BJ (cell line): Measurements from ENCODE around the gene EGLN2. TPM values are rescaled to one million over a fixed set of nuclear protein-coding genes. Genes with fewer than 3 reads are reported as not detected.
"Not testable (repeated sequence)": the region's sequence is repeated elsewhere in the genome, so short reads cannot be mapped to it uniquely, and the experiment has no call there.

Experiments
- CTCF ChIA-PET: fragments of 350-600 bp; formaldehyde crosslinking; extraction: SDS; loops from one replicate; lab custom pipeline; 2021; ENCODE audit warnings: antibody characterized with exemption, inconsistent platforms; lab: Yijun Ruan, JAX
- POLR2A ChIA-PET: fragments of 300-600 bp; sonication (Branson Sonifier 250); formaldehyde crosslinking; extraction: SDS; loops from one replicate; lab custom pipeline; 2021; ENCODE audit warnings: antibody characterized with exemption; lab: Charles Lee
- DNase-seq: peaks from one replicate; pipeline ENCODE4 v3.0.0-alpha.2; 2011; ENCODE audit warnings: low read depth
- H3K27me3 ChIP-seq: 2 replicates; pipeline ENCODE4 v1.6.0; 2011; ENCODE audit warnings: low read length; ENCODE audit not compliant: control insufficient read depth, insufficient read depth
- H3K36me3 ChIP-seq: 2 replicates; pipeline ENCODE4 v1.5.1; 2011; ENCODE audit warnings: low read length; ENCODE audit not compliant: control insufficient read depth, insufficient read depth
- H3K4me3 ChIP-seq: 2 replicates; pipeline ENCODE4 v1.5.1; 2011; ENCODE audit warnings: low read depth, mild to moderate bottlenecking, control low read depth, low read length
- CTCF ChIP-seq: IDR thresholded peaks from 2 replicates; pipeline ENCODE4 v1.5.1; 2011; ENCODE audit warnings: low read depth, mild to moderate bottlenecking, control low read depth, inconsistent platforms, low read length, moderate library complexity; ENCODE audit not compliant: insufficient read depth
- polyA plus RNA-seq: library from polyadenylated mRNA; depleted of rRNA; stranded (reverse); fragments of >200 nt; gene quantifications from 2 replicates; pipeline ENCODE4 v1.2.3, GENCODE V29; 2011; rRNA removed

Gene EGLN2
- polyA plus RNA-seq, 1 experiment = 65.5 TPM

GRCh38 chr19:40836754-40837429 lies 37.9 kb downstream of the EGLN2 start:
- no peaks in the 10 kb centered on the region for H3K27me3 ChIP-seq
- TF ChIP-seq CTCF = no peak
- no peak for DNase-seq
- H3K4me3 ChIP-seq = no peak overlapping the region
- POLR2A ChIA-PET = no interaction called here
- H3K36me3 ChIP-seq = no peaks in the 10 kb centered on the region
- CTCF ChIA-PET = no interaction called here

GRCh38 chr19:40838477-40838876 lies 39.5 kb downstream of the EGLN2 start:
- H3K27me3 ChIP-seq, H3K36me3 ChIP-seq, POLR2A ChIA-PET, H3K4me3 ChIP-seq, DNase-seq, CTCF ChIA-PET: not testable (repeated sequence)

GRCh38 chr19:40842012-40842411 lies 43.0 kb downstream of the EGLN2 start:
- CTCF ChIA-PET, H3K4me3 ChIP-seq, H3K36me3 ChIP-seq, H3K27me3 ChIP-seq, DNase-seq, POLR2A ChIA-PET: not testable (repeated sequence)

GRCh38 chr19:40842997-40843652 lies 44.1 kb downstream of the EGLN2 start:
- CTCF ChIA-PET, H3K4me3 ChIP-seq, POLR2A ChIA-PET, H3K27me3 ChIP-seq, H3K36me3 ChIP-seq, DNase-seq: not testable (repeated sequence)

- H3K36me3 ChIP-seq, H3K27me3 ChIP-seq, CTCF ChIA-PET, POLR2A ChIA-PET, DNase-seq, H3K4me3 ChIP-seq: not testable (repeated sequence)
Measured at GRCh38 chr19:40843653-40844052, 44.7 kb downstream of the EGLN2 start.

GRCh38 chr19:40846722-40847121 lies 47.7 kb downstream of the EGLN2 start:
- POLR2A ChIA-PET, H3K4me3 ChIP-seq, CTCF ChIA-PET, H3K36me3 ChIP-seq, DNase-seq, H3K27me3 ChIP-seq: not testable (repeated sequence)

- H3K36me3 ChIP-seq, DNase-seq, H3K27me3 ChIP-seq, POLR2A ChIA-PET, H3K4me3 ChIP-seq: not testable (repeated sequence)
- CTCF ChIA-PET = interaction anchor here (0.6 kb wide), 1 partner anchor 41 kb away, joined by 4 read pairs; no protein-coding TSS in a partner anchor
Measured at GRCh38 chr19:40850277-40850676, 51.3 kb downstream of the EGLN2 start, which contains the start of gene CYP2A6. Gene CYP2A6, minus strand, starts transcription at chr19:40850447. Its CDS starts 21 bp downstream, at chr19:40850426.

- CTCF ChIA-PET, POLR2A ChIA-PET, H3K4me3 ChIP-seq, H3K36me3 ChIP-seq, H3K27me3 ChIP-seq, DNase-seq: not testable (repeated sequence)
Measured at GRCh38 chr19:40852467-40853152, 53.6 kb downstream of the EGLN2 start.

Other genes starting within 250 kb of the EGLN2 start
- gene SHKBP1, start 222.3 kb upstream of the EGLN2 start, polyA plus RNA-seq = 35.5 and 59.0 TPM in 2 replicates
- gene LTBP4, start 197.8 kb upstream of the EGLN2 start, polyA plus RNA-seq = 8.9 and 14.5 TPM in 2 replicates
- gene NUMBL, start 108.5 kb upstream of the EGLN2 start, polyA plus RNA-seq = 15.9 and 28.6 TPM in 2 replicates
- 22.7 and 35.3 TPM in 2 replicates for gene COQ8B, start 82.3 kb upstream of the EGLN2 start, polyA plus RNA-seq
- gene ITPKC, start 82.1 kb upstream of the EGLN2 start, polyA plus RNA-seq = 8.9 and 11.9 TPM in 2 replicates
- gene ACTMAP, start 48.7 kb upstream of the EGLN2 start, polyA plus RNA-seq = 3.9 and 5.5 TPM in 2 replicates
- 92.2 and 167 TPM in 2 replicates for gene SNRPA, start 48.0 kb upstream of the EGLN2 start, polyA plus RNA-seq
- gene MIA, start 23.7 kb upstream of the EGLN2 start, polyA plus RNA-seq = not detected in 2 replicates
- gene RAB4B, start 20.9 kb upstream of the EGLN2 start, polyA plus RNA-seq = 16.5 and 25.4 TPM in 2 replicates
- not detected in 2 replicates for gene CYP2A6, start 51.3 kb downstream of the EGLN2 start, polyA plus RNA-seq
- gene CYP2A7, start 83.0 kb downstream of the EGLN2 start, polyA plus RNA-seq = not detected in 2 replicates
- gene CYP2B6, start 192.1 kb downstream of the EGLN2 start, polyA plus RNA-seq = not detected in 2 replicates